Measurements from ENCODE around the gene FBXL19. TPM values are rescaled to one million over a fixed set of nuclear protein-coding genes. Genes with fewer than 3 reads are reported as not detected.

The FBXL19 gene
- total and polyA plus RNA-seq, 2 of the 13 experiments (the other 11 are each of a cell fraction or from before 2014, with no cell fraction given) = 6.0 to 13.7 TPM

DNA sequence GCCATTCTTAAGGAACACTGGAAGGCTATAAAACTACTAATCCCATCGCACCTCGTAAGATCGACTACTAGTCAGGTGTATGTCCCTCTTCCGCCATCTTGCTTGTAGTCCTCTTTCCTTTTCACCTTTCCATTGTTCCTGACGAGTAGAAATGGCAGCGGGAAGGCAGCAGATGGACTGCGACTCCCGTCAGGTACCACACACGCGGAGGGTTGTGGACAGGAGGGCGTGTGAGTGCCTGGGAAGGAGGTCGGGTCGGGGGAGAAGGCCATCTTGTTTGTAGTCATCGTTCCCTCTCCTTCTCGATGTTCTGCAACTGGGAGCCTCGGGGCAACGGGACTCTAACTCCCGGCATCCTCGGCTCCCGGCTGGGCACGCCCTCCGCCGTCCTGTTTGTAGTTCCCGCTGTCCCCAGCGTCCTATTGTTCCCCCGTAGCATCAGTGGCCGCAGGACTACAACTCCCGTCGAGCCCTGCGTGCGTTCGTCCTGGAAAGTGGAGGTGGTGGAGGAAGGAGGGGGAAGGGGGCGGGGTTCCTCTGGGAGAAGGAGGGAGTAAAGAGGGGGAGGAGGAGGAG lies 324 bp upstream of the FBXL19 start (continued):
- TF ChIP-seq MZF1 (CRISPR knock-in tag; IDR thresholded peaks at IDR 0.05; ENCODE audit: borderline replicate concordance) (no peak), ZNF3 (CRISPR knock-in tag; IDR thresholded peaks at IDR 0.05) (0 out of 2 replicates have a peak, but pooled peaks have one; percentile 55), ZMYM3 (CRISPR knock-in tag; IDR thresholded peaks at IDR 0.05) (no peak), ZSCAN31 (CRISPR knock-in tag; IDR thresholded peaks at IDR 0.05; ENCODE audit: low read depth) (peak; percentile 16; the same call in 1 of the 2 replicates), ZNF382 (CRISPR knock-in tag; IDR thresholded peaks at IDR 0.05; ENCODE audit: borderline replicate concordance) (no peak), IRF2 (CRISPR knock-in tag; IDR thresholded peaks at IDR 0.05) (peak; percentile 89), MAF1 (CRISPR knock-in tag; IDR thresholded peaks at IDR 0.05; ENCODE audit: borderline replicate concordance) (peak; percentile 23; the same call in 1 of the 2 replicates), NFE2L2 (IDR thresholded peaks at IDR 0.05; ENCODE audit: low read length) (no peak), XBP1 (CRISPR knock-in tag; IDR thresholded peaks at IDR 0.05) (no peak), ZNF350 (CRISPR knock-in tag; IDR thresholded peaks at IDR 0.05; ENCODE audit: borderline replicate concordance, low read depth) (no peak; the same call in 1 of the 2 replicates), LCORL (IDR thresholded peaks at IDR 0.05) (no peak), LCORL (CRISPR knock-in tag; IDR thresholded peaks at IDR 0.05) (peak; percentile 22), ZNF569 (CRISPR knock-in tag; IDR thresholded peaks at IDR 0.05; ENCODE audit: borderline replicate concordance) (no peak), BCL6 (CRISPR knock-in tag; IDR thresholded peaks at IDR 0.05) (peak; percentile 68; the same call in 1 of the 2 replicates), ZNF343 (CRISPR knock-in tag; IDR thresholded peaks at IDR 0.05) (no peak), NFE2 (CRISPR knock-in tag; IDR thresholded peaks at IDR 0.05) (peak; percentile 42; the same call in 1 of the 2 replicates)
- TF ChIP-seq, protein P1, sequence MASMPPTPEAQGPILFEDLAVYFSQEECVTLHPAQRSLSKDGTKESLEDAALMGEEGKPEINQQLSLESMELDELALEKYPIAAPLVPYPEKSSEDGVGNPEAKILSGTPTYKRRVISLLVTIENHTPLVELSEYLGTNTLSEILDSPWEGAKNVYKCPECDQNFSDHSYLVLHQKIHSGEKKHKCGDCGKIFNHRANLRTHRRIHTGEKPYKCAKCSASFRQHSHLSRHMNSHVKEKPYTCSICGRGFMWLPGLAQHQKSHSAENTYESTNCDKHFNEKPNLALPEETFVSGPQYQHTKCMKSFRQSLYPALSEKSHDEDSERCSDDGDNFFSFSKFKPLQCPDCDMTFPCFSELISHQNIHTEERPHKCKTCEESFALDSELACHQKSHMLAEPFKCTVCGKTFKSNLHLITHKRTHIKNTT (CRISPR knock-in tag; IDR thresholded peaks at IDR 0.05) = 0 out of 2 replicates have a peak, but pooled peaks have one; percentile 78
- TF ChIP-seq, protein P2, sequence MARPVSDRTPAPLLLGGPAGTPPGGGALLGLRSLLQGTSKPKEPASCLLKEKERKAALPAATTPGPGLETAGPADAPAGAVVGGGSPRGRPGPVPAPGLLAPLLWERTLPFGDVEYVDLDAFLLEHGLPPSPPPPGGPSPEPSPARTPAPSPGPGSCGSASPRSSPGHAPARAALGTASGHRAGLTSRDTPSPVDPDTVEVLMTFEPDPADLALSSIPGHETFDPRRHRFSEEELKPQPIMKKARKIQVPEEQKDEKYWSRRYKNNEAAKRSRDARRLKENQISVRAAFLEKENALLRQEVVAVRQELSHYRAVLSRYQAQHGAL (CRISPR knock-in tag; IDR thresholded peaks at IDR 0.05; ENCODE audit: not compliant biosample characterization) = no peak
- TF ChIP-seq, protein P3, sequence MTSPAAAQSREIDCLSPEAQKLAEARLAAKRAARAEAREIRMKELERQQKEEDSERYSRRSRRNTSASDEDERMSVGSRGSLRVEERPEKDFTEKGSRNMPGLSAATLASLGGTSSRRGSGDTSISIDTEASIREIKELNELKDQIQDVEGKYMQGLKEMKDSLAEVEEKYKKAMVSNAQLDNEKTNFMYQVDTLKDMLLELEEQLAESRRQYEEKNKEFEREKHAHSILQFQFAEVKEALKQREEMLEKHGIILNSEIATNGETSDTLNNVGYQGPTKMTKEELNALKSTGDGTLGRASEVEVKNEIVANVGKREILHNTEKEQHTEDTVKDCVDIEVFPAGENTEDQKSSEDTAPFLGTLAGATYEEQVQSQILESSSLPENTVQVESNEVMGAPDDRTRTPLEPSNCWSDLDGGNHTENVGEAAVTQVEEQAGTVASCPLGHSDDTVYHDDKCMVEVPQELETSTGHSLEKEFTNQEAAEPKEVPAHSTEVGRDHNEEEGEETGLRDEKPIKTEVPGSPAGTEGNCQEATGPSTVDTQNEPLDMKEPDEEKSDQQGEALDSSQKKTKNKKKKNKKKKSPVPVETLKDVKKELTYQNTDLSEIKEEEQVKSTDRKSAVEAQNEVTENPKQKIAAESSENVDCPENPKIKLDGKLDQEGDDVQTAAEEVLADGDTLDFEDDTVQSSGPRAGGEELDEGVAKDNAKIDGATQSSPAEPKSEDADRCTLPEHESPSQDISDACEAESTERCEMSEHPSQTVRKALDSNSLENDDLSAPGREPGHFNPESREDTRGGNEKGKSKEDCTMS (CRISPR knock-in tag; conservative IDR thresholded peaks at IDR 0.05) = 0 out of 2 replicates have a peak, but pooled peaks have one; percentile 31
- TF ChIP-seq, protein P4, sequence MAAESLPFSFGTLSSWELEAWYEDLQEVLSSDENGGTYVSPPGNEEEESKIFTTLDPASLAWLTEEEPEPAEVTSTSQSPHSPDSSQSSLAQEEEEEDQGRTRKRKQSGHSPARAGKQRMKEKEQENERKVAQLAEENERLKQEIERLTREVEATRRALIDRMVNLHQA (CRISPR knock-in tag; IDR thresholded peaks at IDR 0.05) = no peak
- TF ChIP-seq, protein P5, sequence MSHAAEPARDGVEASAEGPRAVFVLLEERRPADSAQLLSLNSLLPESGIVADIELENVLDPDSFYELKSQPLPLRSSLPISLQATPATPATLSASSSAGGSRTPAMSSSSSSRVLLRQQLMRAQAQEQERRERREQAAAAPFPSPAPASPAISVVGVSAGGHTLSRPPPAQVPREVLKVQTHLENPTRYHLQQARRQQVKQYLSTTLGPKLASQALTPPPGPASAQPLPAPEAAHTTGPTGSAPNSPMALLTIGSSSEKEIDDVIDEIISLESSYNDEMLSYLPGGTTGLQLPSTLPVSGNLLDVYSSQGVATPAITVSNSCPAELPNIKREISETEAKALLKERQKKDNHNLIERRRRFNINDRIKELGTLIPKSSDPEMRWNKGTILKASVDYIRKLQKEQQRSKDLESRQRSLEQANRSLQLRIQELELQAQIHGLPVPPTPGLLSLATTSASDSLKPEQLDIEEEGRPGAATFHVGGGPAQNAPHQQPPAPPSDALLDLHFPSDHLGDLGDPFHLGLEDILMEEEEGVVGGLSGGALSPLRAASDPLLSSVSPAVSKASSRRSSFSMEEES (CRISPR knock-in tag; IDR thresholded peaks at IDR 0.05) = peak; percentile 65
- TF ChIP-seq, protein P6, sequence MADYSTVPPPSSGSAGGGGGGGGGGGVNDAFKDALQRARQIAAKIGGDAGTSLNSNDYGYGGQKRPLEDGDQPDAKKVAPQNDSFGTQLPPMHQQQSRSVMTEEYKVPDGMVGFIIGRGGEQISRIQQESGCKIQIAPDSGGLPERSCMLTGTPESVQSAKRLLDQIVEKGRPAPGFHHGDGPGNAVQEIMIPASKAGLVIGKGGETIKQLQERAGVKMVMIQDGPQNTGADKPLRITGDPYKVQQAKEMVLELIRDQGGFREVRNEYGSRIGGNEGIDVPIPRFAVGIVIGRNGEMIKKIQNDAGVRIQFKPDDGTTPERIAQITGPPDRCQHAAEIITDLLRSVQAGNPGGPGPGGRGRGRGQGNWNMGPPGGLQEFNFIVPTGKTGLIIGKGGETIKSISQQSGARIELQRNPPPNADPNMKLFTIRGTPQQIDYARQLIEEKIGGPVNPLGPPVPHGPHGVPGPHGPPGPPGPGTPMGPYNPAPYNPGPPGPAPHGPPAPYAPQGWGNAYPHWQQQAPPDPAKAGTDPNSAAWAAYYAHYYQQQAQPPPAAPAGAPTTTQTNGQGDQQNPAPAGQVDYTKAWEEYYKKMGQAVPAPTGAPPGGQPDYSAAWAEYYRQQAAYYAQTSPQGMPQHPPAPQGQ (CRISPR knock-in tag; IDR thresholded peaks at IDR 0.05; ENCODE audit: borderline replicate concordance) = peak; percentile 37; the same call in 1 of the 2 replicates

Measured in HepG2 (cell line).